ENCODE results near the gene RASGEF1B. TPM values are rescaled to one million over a fixed set of nuclear protein-coding genes. Genes with fewer than 3 reads are reported as not detected.

Gene RASGEF1B
- total RNA-seq, 2 experiments from 2014 or later = 6.1 to 6.2 TPM

- Mint-ChIP-seq H3K36me3 (ENCODE audit: low read depth) (no peaks in the 10 kb centered on the region), H3K27me3 (no peaks in the 10 kb centered on the region), H3K4me3 (no peak overlapping the region), H3K27ac (no peak overlapping the region), H3K4me1 (ENCODE audit: low read depth) (peaks cover 58% of the 10 kb centered on the region), H3K9me3 (no peaks in the 10 kb centered on the region)
- ChIA-PET POLR2A (interaction anchor here (0.5 kb wide), 1 partner anchor 854 kb away, joined by 3 read pairs; no protein-coding TSS in a partner anchor), CTCF (interaction anchor here (1.3 kb wide), 1 partner anchor 39 kb away, joined by 3 read pairs; the partner anchor contains the start of gene RASGEF1B)
- ATAC-seq (no peak), DNase-seq (peak; percentile 26)
- TF ChIP-seq, protein P1, sequence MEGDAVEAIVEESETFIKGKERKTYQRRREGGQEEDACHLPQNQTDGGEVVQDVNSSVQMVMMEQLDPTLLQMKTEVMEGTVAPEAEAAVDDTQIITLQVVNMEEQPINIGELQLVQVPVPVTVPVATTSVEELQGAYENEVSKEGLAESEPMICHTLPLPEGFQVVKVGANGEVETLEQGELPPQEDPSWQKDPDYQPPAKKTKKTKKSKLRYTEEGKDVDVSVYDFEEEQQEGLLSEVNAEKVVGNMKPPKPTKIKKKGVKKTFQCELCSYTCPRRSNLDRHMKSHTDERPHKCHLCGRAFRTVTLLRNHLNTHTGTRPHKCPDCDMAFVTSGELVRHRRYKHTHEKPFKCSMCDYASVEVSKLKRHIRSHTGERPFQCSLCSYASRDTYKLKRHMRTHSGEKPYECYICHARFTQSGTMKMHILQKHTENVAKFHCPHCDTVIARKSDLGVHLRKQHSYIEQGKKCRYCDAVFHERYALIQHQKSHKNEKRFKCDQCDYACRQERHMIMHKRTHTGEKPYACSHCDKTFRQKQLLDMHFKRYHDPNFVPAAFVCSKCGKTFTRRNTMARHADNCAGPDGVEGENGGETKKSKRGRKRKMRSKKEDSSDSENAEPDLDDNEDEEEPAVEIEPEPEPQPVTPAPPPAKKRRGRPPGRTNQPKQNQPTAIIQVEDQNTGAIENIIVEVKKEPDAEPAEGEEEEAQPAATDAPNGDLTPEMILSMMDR (IDR thresholded peaks at IDR 0.05) = no peak
- intact Hi-C loops (cut with micrococcal nuclease) = loop anchor here (5.0 kb wide), 3 partner anchors 38 to 137 kb away; partner anchors contain the start of gene RASGEF1B
These were observed 38.1 kb upstream of the RASGEF1B start for GRCh38 chr4:81509822-81510221.

GRCh38 chr4:81509191-81509590, 37.5 kb upstream of the RASGEF1B start:
- H3K27me3 Mint-ChIP-seq = no peaks in the 10 kb centered on the region
- H3K9me3 Mint-ChIP-seq = no peaks in the 10 kb centered on the region
- TF ChIP-seq, protein P1 (IDR thresholded peaks at IDR 0.05) = no peak
- H3K4me3 Mint-ChIP-seq = no peak overlapping the region
- no peaks in the 10 kb centered on the region for H3K36me3 Mint-ChIP-seq (ENCODE audit: low read depth)
- CTCF ChIA-PET = interaction anchor here (1.1 to 4.3 kb wide), 3 partner anchors 11 to 86 kb away, joined by 3 to 12 read pairs (median 3); no protein-coding TSS in a partner anchor
- H3K27ac Mint-ChIP-seq = no peak overlapping the region
- intact Hi-C loops (cut with micrococcal nuclease) = loop anchor here (5.0 kb wide), 3 partner anchors 37 to 138 kb away; partner anchors contain the start of gene RASGEF1B
- POLR2A ChIA-PET = interaction anchor here (0.9 kb wide), 1 partner anchor 8 kb away, joined by 3 read pairs; no protein-coding TSS in a partner anchor
- DNase-seq (no peak), ATAC-seq (no peak)
- H3K4me1 Mint-ChIP-seq (ENCODE audit: low read depth) = peaks cover 64% of the 10 kb centered on the region

- no peak overlapping the region for H3K27ac Mint-ChIP-seq
- H3K27me3 Mint-ChIP-seq = no peaks in the 10 kb centered on the region
- ChIA-PET POLR2A (interaction anchor here (0.9 kb wide), 1 partner anchor 9 kb away, joined by 3 read pairs; no protein-coding TSS in a partner anchor), CTCF (interaction anchor here (1.1 to 4.3 kb wide), 3 partner anchors 10 to 86 kb away, joined by 3 to 12 read pairs (median 3); no protein-coding TSS in a partner anchor)
- no peaks in the 10 kb centered on the region for H3K9me3 Mint-ChIP-seq
- TF ChIP-seq, protein P1 (IDR thresholded peaks at IDR 0.05) = no peak
- DNase-seq (no peak), ATAC-seq (no peak)
- no peaks in the 10 kb centered on the region for H3K36me3 Mint-ChIP-seq (ENCODE audit: low read depth)
- H3K4me1 Mint-ChIP-seq (ENCODE audit: low read depth) = peaks cover 66% of the 10 kb centered on the region
- H3K4me3 Mint-ChIP-seq = no peak overlapping the region
- intact Hi-C loops (cut with micrococcal nuclease) = loop anchor here (5.0 kb wide), 3 partner anchors 36 to 139 kb away; partner anchors contain the start of gene RASGEF1B
These were observed 36.9 kb upstream of the RASGEF1B start for GRCh38 chr4:81508411-81509185.

- Mint-ChIP-seq H3K27me3 (no peaks in the 10 kb centered on the region), H3K4me3 (no peak overlapping the region), H3K4me1 (ENCODE audit: low read depth) (peaks cover 56% of the 10 kb centered on the region), H3K36me3 (ENCODE audit: low read depth) (no peaks in the 10 kb centered on the region), H3K9me3 (no peaks in the 10 kb centered on the region), H3K27ac (no peak overlapping the region)
- TF ChIP-seq, protein P1 (IDR thresholded peaks at IDR 0.05) = no peak
- DNase-seq (no peak), ATAC-seq (no peak)
- ChIA-PET CTCF (interaction anchor here (4.3 kb wide), 1 partner anchor 40 kb away, joined by 12 read pairs; no protein-coding TSS in a partner anchor), POLR2A (no interaction called here)
- intact Hi-C loops (cut with micrococcal nuclease) = loop anchor here (5.0 kb wide), 3 partner anchors 35 to 140 kb away; partner anchors contain the start of gene RASGEF1B
These were observed 35.8 kb upstream of the RASGEF1B start for GRCh38 chr4:81507530-81507929.

All from activated CD8-positive, alpha-beta T cell treated with anti-CD3 and anti-CD28 coated beads for 36 hours (primary cell).